Thoracic aorta (tissue), 2 donors: ENCODE data around the gene TRAPPC13. TPM values are rescaled to one million over a fixed set of nuclear protein-coding genes. Genes with fewer than 3 reads are reported as not detected.
"Not testable (repeated sequence)": the region's sequence is repeated elsewhere in the genome, so short reads cannot be mapped to it uniquely, and the experiment has no call there.

ENCODE experiments used
- ATAC-seq: fragments of 150-250 bp; one replicate; pipeline ENCODE4 v1.8.0; 2017; ENCODE audit warnings: low read depth; ENCODE audit not compliant: insufficient number of reproducible peaks, low FRiP score
- DNase-seq: peaks from one replicate; pipeline ENCODE4 v3.0.0-alpha.2; 2020; ENCODE audit warnings: low spot score
- H3K27ac ChIP-seq, 2 donors: fragments of 200-600 bp; sonication (generic); 1 replicate in 1 of 2; 2 replicates in 1 of 2; pipeline ENCODE4 v1.5.1; 2016; ENCODE audit warnings: mild to moderate bottlenecking in 2 of 2, moderate library complexity in 2 of 2
- H3K27me3 ChIP-seq: fragments of 200-600 bp; sonication (generic); replicated peaks from 2 replicates; pipeline ENCODE4 v1.6.0; 2016; ENCODE audit warnings: mild to moderate bottlenecking; ENCODE audit not compliant: insufficient read depth
- H3K36me3 ChIP-seq: fragments of 200-600 bp; sonication (generic); one replicate; pipeline ENCODE4 v1.5.1; 2016
- H3K4me1 ChIP-seq, 2 donors: fragments of 200-600 bp; sonication (generic); 1 replicate in 1 of 2; 2 replicates in 1 of 2; pipeline versions ENCODE4 v1.5.1 to v1.6.0; 2016; ENCODE audit warnings: low read depth in 2 of 2, mild to moderate bottlenecking in 1 of 2; ENCODE audit not compliant: control insufficient read depth in 1 of 2
- H3K4me3 ChIP-seq: fragments of 200-600 bp; sonication (generic); 2 replicates; pipeline ENCODE4 v1.5.1; 2016; ENCODE audit warnings: mild to moderate bottlenecking
- H3K9me3 ChIP-seq: fragments of 200-600 bp; sonication (generic); 2 replicates; pipeline ENCODE4 v1.5.1; 2016
- CTCF ChIP-seq: fragments of 200-600 bp; sonication (generic); IDR thresholded peaks from one replicate; pipeline ENCODE4 v1.5.1; 2019; ENCODE audit warnings: antibody characterized with exemption
- total RNA-seq, 2 donors: library from RNA; depleted of rRNA; stranded (reverse); fragments of >200 nt; gene quantifications; one replicate each; pipeline versions ENCODE4 v1.1.0 to v1.2.3, GENCODE V29; 2016

Gene TRAPPC13
- total RNA-seq, result 10 to 100 TPM in 1 of 2 donors, 1 to 10 TPM in 1; 9.7 to 14.4 TPM

GRCh38 chr5:65624571-65625555, at the start of gene TRAPPC13, which contains the start of gene SHLD3:
TRAPPC13 (plus strand) TSS chr5:65625027; CDS start chr5:65625061, 34 bp downstream.
SHLD3 (plus strand) TSS chr5:65625027; CDS start chr5:65629588, 4,561 bp downstream.
- H3K4me3 ChIP-seq, result peak within 1 kb of the TSS; percentile 92
- H3K9me3 ChIP-seq, result no peaks in the 10 kb centered on the region
- H3K36me3 ChIP-seq, result no peaks in the 10 kb centered on the region
- H3K27me3 ChIP-seq, result no peaks in the 10 kb centered on the region
- peak; percentile 91 for ATAC-seq
- DNase-seq, result peak; percentile 65
- peak within 1 kb of the TSS; percentile 77 to 82 for H3K27ac ChIP-seq
- no peak for TF ChIP-seq CTCF
- H3K4me1 ChIP-seq, result peaks cover 25 to 34% of the 10 kb centered on the region in 2 donors

GRCh38 chr5:65577141-65577540, 47.7 kb upstream of the TRAPPC13 start:
- ATAC-seq (no peak), DNase-seq (no peak)
- Histone ChIP-seq H3K36me3 (peaks cover 8% of the 10 kb centered on the region), H3K9me3 (no peaks in the 10 kb centered on the region), H3K27ac (no peak overlapping the region), H3K4me1 (no peaks in the 10 kb centered on the region), H3K27me3 (no peaks in the 10 kb centered on the region), H3K4me3 (no peak overlapping the region)
- TF ChIP-seq CTCF, result no peak

GRCh38 chr5:65588694-65589093, 36.1 kb upstream of the TRAPPC13 start:
- no peak for TF ChIP-seq CTCF
- no peak overlapping the region for H3K4me3 ChIP-seq
- no peaks in the 10 kb centered on the region for H3K27me3 ChIP-seq
- ATAC-seq (no peak), DNase-seq (no peak)
- H3K4me1 ChIP-seq, result no peaks in the 10 kb centered on the region
- H3K27ac ChIP-seq, result no peak overlapping the region
- H3K9me3 ChIP-seq, result no peaks in the 10 kb centered on the region
- H3K36me3 ChIP-seq, result peaks cover 38% of the 10 kb centered on the region

GRCh38 chr5:65601761-65602160, 23.1 kb upstream of the TRAPPC13 start:
- ATAC-seq, H3K27ac ChIP-seq, H3K4me3 ChIP-seq, H3K4me1 ChIP-seq, H3K27me3 ChIP-seq, H3K9me3 ChIP-seq, DNase-seq: not testable (repeated sequence)
- H3K36me3 ChIP-seq, result peaks cover 29% of the 10 kb centered on the region

GRCh38 chr5:65611524-65611923, 13.3 kb upstream of the TRAPPC13 start:
- TF ChIP-seq CTCF, result no peak
- Histone ChIP-seq H3K9me3 (no peaks in the 10 kb centered on the region), H3K36me3 (peaks cover 28% of the 10 kb centered on the region), H3K27me3 (no peaks in the 10 kb centered on the region), H3K27ac (no peak overlapping the region), H3K4me3 (no peak overlapping the region), H3K4me1 (no peaks in the 10 kb centered on the region)
- ATAC-seq (no peak), DNase-seq (no peak)
